Measurements from ENCODE around the gene DNM3. TPM values are rescaled to one million over a fixed set of nuclear protein-coding genes. Genes with fewer than 3 reads are reported as not detected.

Gene DNM3
- total and polyA plus RNA-seq, 2 donors (not counting 1 experiment from before 2014, with no cell fraction given): 1.0 to 1.3 TPM

DNA sequence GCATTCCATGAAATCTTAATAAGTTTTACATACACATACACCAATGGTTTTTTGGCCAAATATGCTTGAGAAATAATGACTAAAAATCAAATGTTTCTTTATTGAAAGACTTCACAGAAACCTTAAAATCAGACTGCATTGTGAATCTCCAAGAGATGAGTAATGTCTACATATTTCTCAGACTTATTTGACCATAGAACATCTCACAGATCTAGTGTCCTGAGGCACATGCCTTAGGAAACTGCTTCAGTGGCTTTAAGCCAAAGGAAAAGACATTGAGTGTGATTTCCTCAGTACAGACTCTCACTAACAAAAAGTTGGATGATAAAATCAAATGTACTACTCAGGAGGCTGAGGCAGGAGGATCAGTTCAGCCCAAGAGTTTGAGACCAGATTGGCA lies 573.0 kb downstream of the DNM3 start:
- Mint-ChIP-seq H3K9me3 (ENCODE audit: insufficient read depth) (no peaks in the 10 kb centered on the region), H3K4me1 (no peaks in the 10 kb centered on the region), H3K27me3 (no peaks in the 10 kb centered on the region), H3K27ac (no peak overlapping the region), H3K4me3 (no peak overlapping the region)
- H3K27ac ChIP-seq (ENCODE audit: low read length in 2 of 2): no peak overlapping the region
- H3K9me3 ChIP-seq (ENCODE audit: control extremely low read depth in 1 of 3, control insufficient read depth in 2 of 3, insufficient read depth in 1 of 3, low read length in 2 of 3): no peaks in the 10 kb centered on the region
- H4K20me1 ChIP-seq (ENCODE audit: control insufficient read depth, insufficient read depth, low read length, poor library complexity, severe bottlenecking): no peaks in the 10 kb centered on the region
- DNase-seq (no peak), ATAC-seq (ENCODE audit: low read depth) (no peak)
- H3K79me2 ChIP-seq (ENCODE audit: control insufficient read depth, insufficient read depth, low read length): no peaks in the 10 kb centered on the region
- POLR2A ChIA-PET: no interaction called here
- no peaks in the 10 kb centered on the region for H3K36me3 ChIP-seq (replicated peaks in 1 of 2; ENCODE audit: control extremely low read depth in 1 of 2, control insufficient read depth in 1 of 2, extremely low read depth in 1 of 2, insufficient read depth in 2 of 2, low read length in 1 of 2)
- H2AFZ ChIP-seq (ENCODE audit: insufficient read depth, low read depth, low read length, poor library complexity, severe bottlenecking): no peak overlapping the region
- TF ChIP-seq, protein P1, sequence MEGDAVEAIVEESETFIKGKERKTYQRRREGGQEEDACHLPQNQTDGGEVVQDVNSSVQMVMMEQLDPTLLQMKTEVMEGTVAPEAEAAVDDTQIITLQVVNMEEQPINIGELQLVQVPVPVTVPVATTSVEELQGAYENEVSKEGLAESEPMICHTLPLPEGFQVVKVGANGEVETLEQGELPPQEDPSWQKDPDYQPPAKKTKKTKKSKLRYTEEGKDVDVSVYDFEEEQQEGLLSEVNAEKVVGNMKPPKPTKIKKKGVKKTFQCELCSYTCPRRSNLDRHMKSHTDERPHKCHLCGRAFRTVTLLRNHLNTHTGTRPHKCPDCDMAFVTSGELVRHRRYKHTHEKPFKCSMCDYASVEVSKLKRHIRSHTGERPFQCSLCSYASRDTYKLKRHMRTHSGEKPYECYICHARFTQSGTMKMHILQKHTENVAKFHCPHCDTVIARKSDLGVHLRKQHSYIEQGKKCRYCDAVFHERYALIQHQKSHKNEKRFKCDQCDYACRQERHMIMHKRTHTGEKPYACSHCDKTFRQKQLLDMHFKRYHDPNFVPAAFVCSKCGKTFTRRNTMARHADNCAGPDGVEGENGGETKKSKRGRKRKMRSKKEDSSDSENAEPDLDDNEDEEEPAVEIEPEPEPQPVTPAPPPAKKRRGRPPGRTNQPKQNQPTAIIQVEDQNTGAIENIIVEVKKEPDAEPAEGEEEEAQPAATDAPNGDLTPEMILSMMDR (IDR thresholded peaks at IDR 0.05): no peak
- no peak for TF ChIP-seq EZH2 (IDR thresholded peaks at IDR 0.05; ENCODE audit: borderline replicate concordance, insufficient read depth, low read depth, low read length, poor library complexity, severe bottlenecking)
- intact Hi-C loops (cut with micrococcal nuclease): no loop called here
- CTCF ChIA-PET: interaction anchor here (2.8 kb wide), 1 partner anchor 14 kb away, joined by 12 read pairs; no protein-coding TSS in a partner anchor
- H3K4me3 ChIP-seq (ENCODE audit: control extremely low read depth in 1 of 5, extremely low read depth in 1 of 5, insufficient read depth in 1 of 5, low read depth in 2 of 5, low read length in 4 of 5): no peak overlapping the region
- no peaks in the 10 kb centered on the region for H3K27me3 ChIP-seq (replicated peaks in 1 of 4; ENCODE audit: control extremely low read depth in 1 of 4, control insufficient read depth in 3 of 4, insufficient read depth in 4 of 4, low read length in 3 of 4)
- H3K4me1 ChIP-seq (ENCODE audit: control insufficient read depth in 2 of 2, insufficient read depth in 2 of 2, low read length in 2 of 2): no peaks in the 10 kb centered on the region
- H3K9ac ChIP-seq (ENCODE audit: low read length): no peak overlapping the region
- H3K4me2 ChIP-seq (replicated peaks; ENCODE audit: low read depth, low read length, poor library complexity, severe bottlenecking): no peak overlapping the region

DNA sequence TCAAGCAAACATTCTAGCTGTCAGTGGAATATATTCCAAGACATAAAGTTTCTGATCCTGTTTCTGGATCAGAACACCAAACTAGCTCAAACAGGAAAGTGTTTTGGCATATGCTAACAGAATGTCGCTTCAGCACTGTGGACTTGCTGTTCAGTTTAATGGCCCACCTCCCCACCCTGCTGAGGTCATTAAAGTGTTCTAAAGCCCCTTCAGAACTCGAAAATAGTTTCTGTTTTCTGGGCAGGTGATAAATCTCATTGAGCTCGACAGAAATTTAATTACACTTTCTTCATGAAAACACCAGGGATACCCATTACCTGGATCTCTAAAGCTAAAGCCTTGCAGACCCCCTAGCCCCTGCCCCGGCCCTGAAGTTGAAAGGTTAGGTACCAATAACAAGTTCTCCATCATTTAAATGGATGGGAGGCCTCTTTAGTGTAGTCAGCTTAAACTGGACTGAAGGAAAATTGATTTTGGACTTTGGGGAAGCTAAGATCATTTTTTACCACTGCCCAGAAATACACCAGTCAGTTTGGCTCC lies 575.3 kb downstream of the DNM3 start:
- no peak overlapping the region for H3K27ac ChIP-seq (ENCODE audit: low read length in 2 of 2)
- CTCF ChIA-PET: interaction anchor here (0.7 to 3.4 kb wide), 4 partner anchors 12 to 414 kb away, joined by 3 to 14 read pairs (median 8); no protein-coding TSS in a partner anchor
- Mint-ChIP-seq H3K9me3 (ENCODE audit: insufficient read depth) (no peaks in the 10 kb centered on the region), H3K4me3 (no peak overlapping the region), H3K4me1 (no peaks in the 10 kb centered on the region), H3K27me3 (no peaks in the 10 kb centered on the region), H3K27ac (no peak overlapping the region)
- H4K20me1 ChIP-seq (ENCODE audit: control insufficient read depth, insufficient read depth, low read length, poor library complexity, severe bottlenecking): no peaks in the 10 kb centered on the region
- no peak overlapping the region for H2AFZ ChIP-seq (ENCODE audit: insufficient read depth, low read depth, low read length, poor library complexity, severe bottlenecking)
- no peak overlapping the region for H3K9ac ChIP-seq (ENCODE audit: low read length)
- no peaks in the 10 kb centered on the region for H3K27me3 ChIP-seq (replicated peaks in 1 of 4; ENCODE audit: control extremely low read depth in 1 of 4, control insufficient read depth in 3 of 4, insufficient read depth in 4 of 4, low read length in 3 of 4)
- H3K36me3 ChIP-seq (replicated peaks in 1 of 2; ENCODE audit: control extremely low read depth in 1 of 2, control insufficient read depth in 1 of 2, extremely low read depth in 1 of 2, insufficient read depth in 2 of 2, low read length in 1 of 2): no peaks in the 10 kb centered on the region
- H3K79me2 ChIP-seq (ENCODE audit: control insufficient read depth, insufficient read depth, low read length): no peaks in the 10 kb centered on the region
- ATAC-seq (ENCODE audit: low read depth) (no peak), DNase-seq (no peak)
- POLR2A ChIA-PET: no interaction called here
- no peak overlapping the region for H3K4me3 ChIP-seq (ENCODE audit: control extremely low read depth in 1 of 5, extremely low read depth in 1 of 5, insufficient read depth in 1 of 5, low read depth in 2 of 5, low read length in 4 of 5)
- intact Hi-C loops (cut with micrococcal nuclease): no loop called here
- H3K9me3 ChIP-seq (ENCODE audit: control extremely low read depth in 1 of 3, control insufficient read depth in 2 of 3, insufficient read depth in 1 of 3, low read length in 2 of 3): no peaks in the 10 kb centered on the region
- 100% methylated on average over 1 of the region's 4 CpGs for WGBS (ENCODE audit: insufficient coverage)
- no peak overlapping the region for H3K4me2 ChIP-seq (replicated peaks; ENCODE audit: low read depth, low read length, poor library complexity, severe bottlenecking)
- TF ChIP-seq, protein P1 (IDR thresholded peaks at IDR 0.05): no peak
- no peak for TF ChIP-seq EZH2 (IDR thresholded peaks at IDR 0.05; ENCODE audit: borderline replicate concordance, insufficient read depth, low read depth, low read length, poor library complexity, severe bottlenecking)
- H3K4me1 ChIP-seq (ENCODE audit: control insufficient read depth in 2 of 2, insufficient read depth in 2 of 2, low read length in 2 of 2): no peaks in the 10 kb centered on the region
